Ishikawa (cell line): ENCODE results near the gene NDUFA13.
A peak's percentile ranks its signal among the peaks of the same experiment; 100 is the strongest.

ENCODE experiments used
- CEBPB ChIP-seq: IDR thresholded peaks from 2 replicates; pipeline ENCODE4 v1.6.1; 2012
- CREB1 ChIP-seq: IDR thresholded peaks from 2 replicates; pipeline ENCODE4 v1.6.1; 2012; ENCODE audit warnings: low read depth
- EGR1 ChIP-seq: IDR thresholded peaks from 2 replicates; pipeline ENCODE4 v1.6.1; 2012
- EP300 ChIP-seq: IDR thresholded peaks from 2 replicates; pipeline ENCODE4 v1.6.1; 2012; ENCODE audit warnings: borderline replicate concordance
- FOXM1 ChIP-seq: IDR thresholded peaks from 2 replicates; pipeline ENCODE4 v1.6.1; 2012; ENCODE audit warnings: low read depth, borderline replicate concordance
- MAX ChIP-seq: IDR thresholded peaks from 2 replicates; pipeline ENCODE4 v1.6.1; 2012
- NFIC ChIP-seq: IDR thresholded peaks from 2 replicates; pipeline ENCODE4 v1.6.1; 2012
- RAD21 ChIP-seq: IDR thresholded peaks from 2 replicates; pipeline ENCODE4 v1.6.1; 2012; ENCODE audit warnings: low read depth
- REST ChIP-seq: IDR thresholded peaks from 2 replicates; pipeline ENCODE4 v1.6.1; 2012; ENCODE audit warnings: low read depth, mild to moderate bottlenecking
- TAF1 ChIP-seq: IDR thresholded peaks from 2 replicates; pipeline ENCODE4 v1.6.1; 2012; ENCODE audit warnings: low read depth, mild to moderate bottlenecking
- TCF12 ChIP-seq: IDR thresholded peaks from 2 replicates; pipeline ENCODE4 v1.6.1; 2012; ENCODE audit warnings: low read depth
- TEAD4 ChIP-seq: IDR thresholded peaks from 2 replicates; pipeline ENCODE4 v1.6.1; 2012
- USF1 ChIP-seq: IDR thresholded peaks from 2 replicates; pipeline ENCODE4 v1.6.1; 2012
- YY1 ChIP-seq: IDR thresholded peaks from 2 replicates; pipeline ENCODE4 v1.6.1; 2012; ENCODE audit warnings: low read depth
- ZBTB7A ChIP-seq: IDR thresholded peaks from 2 replicates; pipeline ENCODE4 v1.6.1; 2012; ENCODE audit warnings: low read depth

NDUFA13 gene

GRCh38 chr19:19492026-19492610 lies 23.9 kb upstream of the NDUFA13 start:
- no peak for TF ChIP-seq ZBTB7A
- TF ChIP-seq EGR1: no peak
- TF ChIP-seq USF1: no peak
- no peak for TF ChIP-seq TEAD4
- TF ChIP-seq CEBPB: no peak
- TF ChIP-seq YY1: no peak
- no peak for TF ChIP-seq TAF1
- no peak for TF ChIP-seq CREB1
- no peak for TF ChIP-seq FOXM1
- TF ChIP-seq EP300: no peak
- TF ChIP-seq NFIC: no peak

- TF ChIP-seq TAF1 (no peak), EGR1 (peak; percentile 80)
Measured at GRCh38 chr19:19493841-19494546, 22.0 kb upstream of the NDUFA13 start.

GRCh38 chr19:19495614-19496603 lies 20.1 kb upstream of the NDUFA13 start:
- TF ChIP-seq RAD21 (no peak), REST (no peak), FOXM1 (no peak), ZBTB7A (no peak), TAF1 (no peak), TCF12 (no peak)

GRCh38 chr19:19498255-19498991 lies 17.6 kb upstream of the NDUFA13 start:
- TF ChIP-seq EP300: no peak
- TF ChIP-seq CEBPB: no peak
- no peak for TF ChIP-seq USF1
- TF ChIP-seq REST: no peak
- TF ChIP-seq NFIC: no peak
- TF ChIP-seq ZBTB7A: no peak
- no peak for TF ChIP-seq RAD21
- no peak for TF ChIP-seq YY1
- no peak for TF ChIP-seq CREB1
- no peak for TF ChIP-seq EGR1
- no peak for TF ChIP-seq TCF12
- no peak for TF ChIP-seq MAX
- no peak for TF ChIP-seq FOXM1
- no peak for TF ChIP-seq TEAD4
- TF ChIP-seq TAF1: no peak

- TF ChIP-seq TCF12 (no peak), RAD21 (no peak)
Measured at GRCh38 chr19:19499272-19499995, 16.6 kb upstream of the NDUFA13 start.
